Kidney (tissue), 14 donors: ENCODE results near the gene RPS24. TPM values are rescaled to one million over a fixed set of nuclear protein-coding genes. Genes with fewer than 3 reads are reported as not detected.

Source experiments
- DNase-seq, 5 donors: peaks; one replicate each; pipeline ENCODE4 v3.0.0-alpha.2; 2013 to 2020
- FAIRE-seq: peaks from 2 replicates; lab custom pipeline; 2012; peaks lifted over from hg19 to GRCh38; lab: Jason Lieb, UNC
- H3K27ac ChIP-seq, 2 donors: one replicate each; pipeline ENCODE4 v1.7.0; 2013; ENCODE audit warnings: low read depth in 2 of 2, low read length in 2 of 2, inconsistent platforms in 1 of 2
- H3K27me3 ChIP-seq: one replicate; pipeline ENCODE4 v1.7.1; 2013; ENCODE audit warnings: low read length, inconsistent platforms; ENCODE audit not compliant: control insufficient read depth, insufficient read depth
- H3K36me3 ChIP-seq, 3 donors: one replicate each; pipeline versions ENCODE4 v1.7.0 to v1.7.1; 2013; ENCODE audit warnings: low read length in 3 of 3, control low read depth in 1 of 3, inconsistent platforms in 1 of 3; ENCODE audit not compliant: insufficient read depth in 3 of 3, control insufficient read depth in 2 of 3
- H3K4me1 ChIP-seq, 3 donors: one replicate each; pipeline versions ENCODE4 v1.7.0 to v1.7.1; 2013; ENCODE audit warnings: low read length in 3 of 3, inconsistent platforms in 1 of 3, low read depth in 1 of 3; ENCODE audit not compliant: control insufficient read depth in 2 of 3, insufficient read depth in 2 of 3
- H3K4me3 ChIP-seq, 3 donors: one replicate each; pipeline versions ENCODE4 v1.7.0 to v1.8.1; 2013; ENCODE audit warnings: low read length in 3 of 3, control low read depth in 1 of 3, inconsistent platforms in 1 of 3
- H3K9ac ChIP-seq, 3 donors: one replicate each; pipeline versions ENCODE4 v1.7.0 to v1.7.1; 2013; ENCODE audit warnings: low read length in 3 of 3, control low read depth in 1 of 3, inconsistent platforms in 1 of 3
- H3K9me3 ChIP-seq, 3 donors: one replicate each; pipeline versions ENCODE4 v1.7.0 to v1.7.1; 2013; ENCODE audit warnings: low read length in 3 of 3, control low read depth in 1 of 3, inconsistent platforms in 1 of 3; ENCODE audit not compliant: control insufficient read depth in 2 of 3, insufficient read depth in 1 of 3
- CTCF ChIP-seq: IDR thresholded peaks from 3 replicates; pipeline ENCODE4 v1.5.1; 2012; ENCODE audit warnings: mild to moderate bottlenecking, moderate library complexity, borderline replicate concordance; ENCODE audit not compliant: insufficient read depth; ENCODE audit errors: extremely low read depth
- intact Hi-C: fragments of 100-400 bp; cut with DNase I; formaldehyde crosslinking; loops from one replicate; pipeline ENCODE4 v1.11.1; 2022
- polyA plus RNA-seq: library from polyadenylated mRNA; stranded (reverse); fragments of 350-450 nt; fragmentation: Illumina TruSeq; extraction: RNeasy Lipid Tissue Mini Kit (QIAGEN cat#74804); gene quantifications from one replicate; pipeline ENCODE4 v1.2.3, GENCODE V29; 2014; ENCODE audit warnings: low read depth, low replicate concordance; ENCODE audit not compliant: insufficient read depth
- total RNA-seq: library from RNA; stranded (reverse); fragmentation: NEBNext Ultra II Directional; extraction: Animal tissue kit (Norgen Biotek cat#: 25700); gene quantifications from one replicate; pipeline ENCODE4 v1.2.1, GENCODE V29; 2021
- donor health status: control.
- donor health status: control.
- donor health status: control.
- donor health status: control.
- donor health status: control.
- donor health status: DM: yes; HTN: yes; CAD: no.
- donor health status: Normal renal cell carcinoma (clear cell type).

The RPS24 gene
- total and polyA plus RNA-seq, 2 donors from 2014 or later: 1,088 to 3,199 TPM

GRCh38 chr10:78004215-78005026 lies 29.2 kb upstream of the RPS24 start:
- Histone ChIP-seq H3K27me3 (no peaks in the 10 kb centered on the region), H3K36me3 (peaks cover 17 to 59% (median 50%) of the 10 kb centered on the region in 3 donors), H3K4me3 (no peak overlapping the region), H3K9me3 (no peaks in the 10 kb centered on the region), H3K4me1 (peaks cover 0 to 2% (median 2%) of the 10 kb centered on the region in 3 donors), H3K9ac (no peak overlapping the region), H3K27ac (no peak overlapping the region)
- TF ChIP-seq CTCF: no peak
- FAIRE-seq (no peak), DNase-seq (no peak)
- intact Hi-C loops: loop anchor here (10.0 kb wide), 1 partner anchor 150 kb away; no protein-coding TSS in a partner anchor

- no peak overlapping the region for H3K4me3 ChIP-seq
- intact Hi-C loops: loop anchor here (10.0 kb wide), 1 partner anchor 152 kb away; no protein-coding TSS in a partner anchor
- peaks cover 0 to 5% (median 5%) of the 10 kb centered on the region in 3 donors for H3K4me1 ChIP-seq
- no peaks in the 10 kb centered on the region for H3K27me3 ChIP-seq
- peaks cover 21 to 58% (median 41%) of the 10 kb centered on the region in 3 donors for H3K36me3 ChIP-seq
- H3K9me3 ChIP-seq: no peaks in the 10 kb centered on the region
- TF ChIP-seq CTCF: no peak
- FAIRE-seq (no peak), DNase-seq (no peak)
- no peak overlapping the region for H3K9ac ChIP-seq
- no peak overlapping the region for H3K27ac ChIP-seq
Observed at GRCh38 chr10:78007172-78007571, 26.5 kb upstream of the RPS24 start.

- Histone ChIP-seq H3K27me3 (no peaks in the 10 kb centered on the region), H3K27ac (peak overlapping the region; percentile 43 to 70), H3K9me3 (no peaks in the 10 kb centered on the region), H3K4me3 (no peak overlapping the region), H3K36me3 (peaks cover 21 to 50% (median 34%) of the 10 kb centered on the region in 3 donors), H3K4me1 (peaks cover 0 to 5% (median 5%) of the 10 kb centered on the region in 3 donors), H3K9ac (no peak overlapping the region)
- intact Hi-C loops: loop anchor here (10.0 kb wide), 1 partner anchor 155 kb away; no protein-coding TSS in a partner anchor
- no peak for DNase-seq
- no peak for FAIRE-seq
- TF ChIP-seq CTCF: no peak
Observed at GRCh38 chr10:78009662-78010061, 24.0 kb upstream of the RPS24 start.
